Measurements from ENCODE around the gene IPP. TPM values are rescaled to one million over a fixed set of nuclear protein-coding genes. Genes with fewer than 3 reads are reported as not detected.

The IPP gene
- total and polyA plus RNA-seq, 2 of the 8 experiments (the other 6 are each of a cell fraction or from before 2014, with no cell fraction given): 1.4 to 5.6 TPM

DNA sequence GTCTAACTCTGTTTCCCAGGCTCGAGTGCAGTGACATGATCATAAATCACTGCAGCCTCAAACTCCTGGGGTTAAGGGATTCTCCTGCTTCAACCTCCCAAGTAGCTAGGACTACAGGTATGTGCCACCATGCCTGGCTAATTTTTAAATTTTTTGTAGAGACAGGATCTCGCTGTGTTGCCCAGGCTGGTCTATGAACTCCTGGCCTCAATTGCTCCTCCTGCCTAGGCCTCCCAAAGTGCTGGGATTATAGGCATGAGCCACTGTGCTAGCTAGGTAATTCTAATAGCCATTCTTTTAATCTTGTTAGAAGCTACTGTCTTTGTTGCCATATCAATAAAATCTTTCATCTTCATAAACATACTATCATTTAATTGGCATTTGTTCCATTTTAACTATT, 39.1 kb upstream of the IPP start (continued):
- no peak for TF ChIP-seq TEAD4 (IDR thresholded peaks at IDR 0.05; ENCODE audit: low read depth, low read length)
- TF ChIP-seq TAF7 (optimal IDR thresholded peaks at IDR 0.05; ENCODE audit: borderline replicate concordance, low read depth, low read length): no peak
- no peak for TF ChIP-seq RAD21 (IDR thresholded peaks at IDR 0.05 in 1 of 2, conservative IDR thresholded peaks at IDR 0.05 in 1 of 2; ENCODE audit: low read depth in 2 of 2, low read length in 2 of 2)
- no peak for TF ChIP-seq SIX5 (IDR thresholded peaks at IDR 0.05; ENCODE audit: low read depth, low read length)
